SU-DHL-6 (cell line): Measurements from ENCODE around the gene PFN3.

ENCODE experiments used
- CTCF ChIP-seq: fragments of 200-600 bp; sonication (generic); IDR thresholded peaks from one replicate; pipeline ENCODE4 v1.5.1; 2017; ENCODE audit warnings: antibody characterized with exemption, mild to moderate bottlenecking, low read length, moderate library complexity; ENCODE audit not compliant: insufficient read depth, poor library complexity, severe bottlenecking
- EZH2phosphoT487 ChIP-seq: fragments of 200-600 bp; sonication (generic), shearing (Covaris generic); conservative IDR thresholded peaks from 2 replicates; pipeline ENCODE4 v1.6.1; 2018; ENCODE audit warnings: mild to moderate bottlenecking, antibody characterized with exemption, low read length, moderate library complexity, mixed read lengths

- TF ChIP-seq CTCF: no peak
- TF ChIP-seq EZH2phosphoT487: no peak
Observed at GRCh38 chr5:177351392-177352329, 48.8 kb downstream of the PFN3 start, which contains the start of gene LMAN2.
